D721Med (cell line): ENCODE data around the gene TNIK.

Experiments
- DNase-seq: peaks from one replicate; pipeline ENCODE4 v3.0.0; 2011; ENCODE audit warnings: low spot score; ENCODE audit not compliant: insufficient read length
- FAIRE-seq: peaks from 2 replicates; lab custom pipeline; 2011; peaks lifted over from hg19 to GRCh38; lab: Jason Lieb, UNC
- CTCF ChIP-seq: IDR thresholded peaks from 2 replicates; pipeline ENCODE4 v1.5.1; 2012; ENCODE audit warnings: mild to moderate bottlenecking, control low read depth; ENCODE audit not compliant: insufficient read depth; ENCODE audit errors: missing control alignments

TNIK gene

GRCh38 chr3:171278299-171278590 lies 182.0 kb downstream of the TNIK start:
- no peak for FAIRE-seq
- no peak for TF ChIP-seq CTCF
- DNase-seq: no peak

- no peak for TF ChIP-seq CTCF
- DNase-seq (no peak), FAIRE-seq (no peak)
Observed at GRCh38 chr3:171277456-171278298, 182.5 kb downstream of the TNIK start.

GRCh38 chr3:171276923-171277322 lies 183.3 kb downstream of the TNIK start:
- DNase-seq: no peak
- FAIRE-seq: no peak
- no peak for TF ChIP-seq CTCF

GRCh38 chr3:171274222-171274621 lies 186.0 kb downstream of the TNIK start:
- DNase-seq (no peak), FAIRE-seq (no peak)
- TF ChIP-seq CTCF: no peak

- no peak for FAIRE-seq
- no peak for TF ChIP-seq CTCF
- DNase-seq: no peak
Observed at GRCh38 chr3:171270541-171270940, 189.7 kb downstream of the TNIK start.

- no peak for FAIRE-seq
- DNase-seq: no peak
- TF ChIP-seq CTCF: no peak
Observed at GRCh38 chr3:171269542-171269941, 190.7 kb downstream of the TNIK start.

- no peak for DNase-seq
- no peak for TF ChIP-seq CTCF
- FAIRE-seq: no peak
Observed at GRCh38 chr3:171268677-171269076, 191.5 kb downstream of the TNIK start.
